K562 (cell line): Measurements from ENCODE around the gene RNF4. TPM values are rescaled to one million over a fixed set of nuclear protein-coding genes. Genes with fewer than 3 reads are reported as not detected.

Experiments
- ATAC-seq: fragments of 200-7000 bp; cut with Tn5 transposase; 3 replicates; pipeline ENCODE4 v1.9.1; 2020; ENCODE audit warnings: moderate library complexity
- BruUV-seq: library from RNA; stranded (reverse); fragments of 400-500 nt; replicated peaks from 2 replicates; lab custom pipeline; 2021; lab: Mats Ljungman, UMichigan
- CTCF ChIA-PET: fragments of 300-600 bp; formaldehyde crosslinking; extraction: SDS; loops from one replicate; lab custom pipeline; 2021; ENCODE audit warnings: low intra/inter-chr PET ratio; lab: Yijun Ruan, JAX
- POLR2A ChIA-PET: fragments of 300-600, 350-650 bp; sonication (Branson Sonifier 250); formaldehyde crosslinking; extraction: SDS; loops from one replicate; lab custom pipeline; 2021; ENCODE audit warnings: antibody characterized with exemption, inconsistent platforms; lab: Yijun Ruan, JAX
- DNase-seq, 4 experiments: peaks; one replicate each; pipeline versions ENCODE4 v3.0.0 to v3.0.0-alpha.2; 2011 to 2018; ENCODE audit warnings: low spot score in 3 of 4, mixed read lengths in 3 of 4; ENCODE audit errors: extremely low read depth in 1 of 4
- FAIRE-seq: peaks from 2 replicates; lab custom pipeline; 2011; peaks lifted over from hg19 to GRCh38; lab: Jason Lieb, UNC
- H2AFZ ChIP-seq: 2 replicates; pipeline ENCODE4 v1.6.0; 2011; ENCODE audit warnings: low read depth, low read length, control low read depth, inconsistent platforms
- H3K27ac ChIP-seq: fragments of 200-600 bp; 3 replicates; pipeline ENCODE4 v1.8.0; 2011; ENCODE audit warnings: low read depth, mild to moderate bottlenecking, control low read depth, inconsistent platforms, low read length, moderate library complexity, mixed read lengths; ENCODE audit errors: extremely low read depth
- H3K27me3 ChIP-seq, 2 experiments: fragments of 300-600 bp in 1 of 2; 2 replicates in 1 of 2; 3 replicates in 1 of 2; pipeline versions ENCODE4 v1.6.0 to v1.8.0; 2011; ENCODE audit warnings: inconsistent platforms in 2 of 2, low read length in 2 of 2, mild to moderate bottlenecking in 1 of 2, mixed read lengths in 1 of 2, moderate library complexity in 1 of 2; ENCODE audit not compliant: control insufficient read depth in 2 of 2, insufficient read depth in 2 of 2
- H3K36me3 ChIP-seq: fragments of 300-600 bp; 3 replicates; pipeline ENCODE4 v1.8.0; 2011; ENCODE audit warnings: mild to moderate bottlenecking, low read length, inconsistent platforms; ENCODE audit not compliant: control insufficient read depth, insufficient read depth
- H3K4me1 ChIP-seq, 2 experiments: fragments of 200-600 bp in 1 of 2; replicated peaks in 1 of 2; 2 replicates in 1 of 2; 3 replicates in 1 of 2; pipeline versions ENCODE4 v1.5.1 to v1.8.0; 2011; ENCODE audit warnings: inconsistent platforms in 2 of 2, low read length in 2 of 2, mild to moderate bottlenecking in 1 of 2, mixed read lengths in 1 of 2, moderate library complexity in 1 of 2; ENCODE audit not compliant: control insufficient read depth in 2 of 2, insufficient read depth in 2 of 2
- H3K4me2 ChIP-seq: 2 replicates; pipeline ENCODE4 v1.6.1; 2011; ENCODE audit warnings: low read length, control low read depth, inconsistent platforms, mixed read lengths; ENCODE audit not compliant: insufficient read depth
- H3K4me3 ChIP-seq: fragments of 200-600 bp; sonication (generic), shearing (Covaris generic); 2 replicates; pipeline ENCODE4 v1.5.1; 2016; ENCODE audit warnings: control low read depth, inconsistent platforms
- H3K79me2 ChIP-seq: fragments of 200-600 bp; 3 replicates; pipeline ENCODE4 v1.8.0; 2011; ENCODE audit warnings: low read length, inconsistent platforms; ENCODE audit not compliant: control insufficient read depth, insufficient read depth
- H3K9ac ChIP-seq, 2 experiments: 2 replicates each; pipeline versions ENCODE4 v1.6.0 to v1.6.1; 2011; ENCODE audit warnings: low read depth in 2 of 2, low read length in 2 of 2, control low read depth in 1 of 2, inconsistent platforms in 1 of 2, mild to moderate bottlenecking in 1 of 2, mixed read lengths in 1 of 2; ENCODE audit not compliant: insufficient read depth in 1 of 2
- H3K9me1 ChIP-seq: one replicate; pipeline ENCODE4 v1.6.0; 2011; ENCODE audit warnings: inconsistent platforms, mild to moderate bottlenecking, low read length, moderate library complexity; ENCODE audit not compliant: control insufficient read depth, insufficient read depth
- H3K9me3 ChIP-seq: replicated peaks from 2 replicates; pipeline ENCODE4 v1.5.1; 2011; ENCODE audit warnings: low read depth, low read length, inconsistent platforms; ENCODE audit not compliant: control insufficient read depth, insufficient read depth
- H4K20me1 ChIP-seq: replicated peaks from 2 replicates; pipeline ENCODE4 v1.6.1; 2011; ENCODE audit warnings: low read length, inconsistent platforms, mixed read lengths; ENCODE audit not compliant: control insufficient read depth, insufficient read depth
- POLR2A ChIP-seq: fragments of 450-650 bp; conservative IDR thresholded peaks from 2 replicates; pipeline ENCODE4 v1.6.1; 2016
- POLR2B ChIP-seq: fragments of 450-650 bp; IDR thresholded peaks from 2 replicates; pipeline ENCODE4 v1.6.1; 2018; ENCODE audit warnings: low read depth; ENCODE audit not compliant: partially characterized antibody
- ZNF551 ChIP-seq: fragments of 250-450 bp; sonication (Bioruptor Pico); IDR thresholded peaks from 2 replicates; pipeline ENCODE4 v1.5.0; 2021; ENCODE audit warnings: mild to moderate bottlenecking, moderate library complexity
- ZSCAN32 ChIP-seq: fragments of 450-650 bp; formaldehyde crosslinking; IDR thresholded peaks from 2 replicates; pipeline ENCODE4 v1.4.0; 2020; ENCODE audit warnings: mild to moderate bottlenecking, moderate library complexity
- WGBS: fragments of 100-300 bp; shearing (Covaris generic); methylation state at CpG from one replicate; pipeline ENCODE4 v1.1.6; 2016; ENCODE audit warnings: low coverage, mixed read lengths; ENCODE audit not compliant: insufficient coverage; ENCODE audit errors: missing lambda C conversion rate; 5-methylcytosine and 5-hydroxymethylcytosine counted together
- in situ Hi-C: fragments of 300-500 bp; cut with MboI; formaldehyde crosslinking; loops from 4 replicates; pipeline ENCODE4 v1.15.0; 2018; ENCODE audit warnings: inconsistent platforms, mixed read lengths
- intact Hi-C: fragments of 100-400 bp; cut with micrococcal nuclease; formaldehyde crosslinking; loops from 2 replicates; pipeline ENCODE4 v1.14.2; 2022
- polyA plus RNA-seq, 8 experiments: library from polyadenylated mRNA; depleted of rRNA in 4 of 8; stranded (reverse) in 5 of 8; unstranded in 3 of 8; fragments of >200 nt; fragmentation: Nextera tagmentation in 2 of 8; fragmentation: Illumina TruSeq in 1 of 8; extraction: Ambion mirVana in 2 of 8; extraction: Trizol in 1 of 8; gene quantifications; 2 replicates each; pipeline versions ENCODE4 v1.2.1 to v1.2.3, GENCODE V29; 2011 to 2014; ENCODE audit warnings: inconsistent platforms in 1 of 8, missing spikeins in 1 of 8
- total RNA-seq, 7 experiments: library from RNA; depleted of rRNA in 6 of 7; stranded (reverse); fragments of >200 nt in 6 of 7; fragmentation: Illumina TruSeq in 2 of 7; extraction: Trizol in 2 of 7; gene quantifications; 2 replicates each; pipeline versions ENCODE4 v1.2.1 to v1.2.3, GENCODE V29; 2011 to 2021; ENCODE audit warnings: low replicate concordance in 1 of 7

The RNF4 gene
- total and polyA plus RNA-seq, 9 of the 15 experiments (the other 6 are each of a cell fraction or from before 2014, with no cell fraction given): 19.2 to 59.3 (median 44.8) TPM

DNA sequence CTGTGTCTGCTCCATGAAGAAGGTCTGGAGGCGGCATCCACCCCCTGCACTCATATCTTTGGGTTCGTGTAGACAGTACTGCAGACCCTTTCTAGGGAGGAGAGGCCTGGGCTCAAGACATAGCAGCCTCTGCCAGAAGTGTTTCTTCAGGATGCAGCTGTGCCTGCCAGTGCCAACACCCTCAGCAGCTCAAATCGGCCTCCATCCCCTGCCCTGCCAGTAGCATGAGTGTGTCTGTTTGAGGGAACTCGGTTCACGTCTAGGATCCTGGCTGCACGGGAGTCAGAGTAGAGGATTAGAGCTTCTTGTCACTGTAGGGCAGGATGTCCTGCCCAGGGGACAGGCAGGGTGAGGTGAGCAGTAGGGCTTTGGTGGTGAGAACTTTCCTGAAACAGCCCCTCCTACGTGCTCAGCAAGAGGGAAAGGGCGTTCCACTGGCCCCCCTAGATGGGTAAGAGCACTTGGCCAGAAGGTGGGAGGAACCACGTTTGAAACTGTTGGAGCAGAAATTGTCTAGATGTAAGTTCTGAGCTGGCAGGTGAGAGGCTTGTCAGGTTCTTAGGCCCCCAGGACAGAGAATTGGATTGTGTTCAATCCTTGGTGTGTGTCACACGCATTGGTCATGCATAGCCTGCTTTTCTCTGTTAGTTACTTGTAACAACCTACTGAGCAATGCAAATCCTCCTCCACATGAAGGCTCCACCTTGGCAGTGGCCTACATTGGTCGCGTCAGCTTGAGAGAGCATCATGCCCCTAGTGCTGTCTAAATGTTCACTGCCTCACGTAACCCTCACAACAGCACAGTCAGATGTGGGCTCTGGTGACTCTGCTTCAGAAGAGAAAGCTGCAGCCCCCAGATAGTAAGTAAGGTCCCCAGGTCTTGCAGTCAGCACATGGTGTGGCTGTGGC is 41.7 kb downstream of the RNF4 start:
- Histone ChIP-seq H3K9me1 (peaks cover 4% of the 10 kb centered on the region), H3K4me1 (no peaks in the 10 kb centered on the region; a peak in 1 of 5 replicates), H3K79me2 (peaks cover 13% of the 10 kb centered on the region; the same call in 2 of the 3 replicates), H3K4me2 (no peak overlapping the region), H3K27ac (no peak overlapping the region), H3K36me3 (peaks cover 90% of the 10 kb centered on the region), H3K9me3 (no peaks in the 10 kb centered on the region), H2AFZ (no peak overlapping the region), H3K9ac (peak overlapping the region in 1 of 2 experiments; percentile 36; a peak in 2 of 4 replicates), H4K20me1 (peaks cover 6% of the 10 kb centered on the region; the same call in 1 of the 2 replicates), H3K4me3 (no peak overlapping the region), H3K27me3 (no peaks in the 10 kb centered on the region)
- in situ Hi-C loops: no loop called here
- no peak for ATAC-seq
- ChIA-PET CTCF (no interaction called here), POLR2A (interaction anchor here (0.6 to 0.9 kb wide), 2 partner anchors 13 to 1150 kb away, joined by 3 read pairs; no protein-coding TSS in a partner anchor)
- TF ChIP-seq ZNF551 (CRISPR knock-in tag) (no peak), POLR2A (peak; percentile 40), POLR2B (peak; percentile 29), ZSCAN32 (CRISPR knock-in tag) (no peak)
- no TSS peak for BruUV-seq
- FAIRE-seq: no peak
- DNase-seq: peak in 1 of 4 experiments; percentile 8
- intact Hi-C loops: no loop called here
- WGBS: 88% methylated on average over 13 of the region's 13 CpGs
